Astrocyte (in vitro differentiated cells and primary cell): ENCODE measurements around the gene EDC3. TPM values are rescaled to one million over a fixed set of nuclear protein-coding genes. Genes with fewer than 3 reads are reported as not detected.
A peak's percentile ranks its signal among the peaks of the same experiment; 100 is the strongest.

ENCODE experiments used
- DNase-seq: peaks from one replicate; pipeline ENCODE4 v3.0.0-alpha.2; 2010; ENCODE audit warnings: low read depth
- FAIRE-seq: peaks from 2 replicates; lab custom pipeline; 2011; peaks lifted over from hg19 to GRCh38; lab: Jason Lieb, UNC
- H2AFZ ChIP-seq: 2 replicates; pipeline ENCODE4 v1.6.0; 2012; ENCODE audit warnings: low read depth, low read length, inconsistent platforms
- H3K27ac ChIP-seq: 2 replicates; pipeline ENCODE4 v1.5.1; 2011; ENCODE audit warnings: low read depth, low read length, inconsistent platforms
- H3K27me3 ChIP-seq: 2 replicates; pipeline ENCODE4 v1.6.0; 2011; ENCODE audit warnings: low read length, inconsistent platforms; ENCODE audit not compliant: insufficient read depth
- H3K36me3 ChIP-seq: 2 replicates; pipeline ENCODE4 v1.5.1; 2011; ENCODE audit warnings: low read length, inconsistent platforms; ENCODE audit not compliant: insufficient read depth
- H3K4me1 ChIP-seq: 2 replicates; pipeline ENCODE4 v1.5.1; 2011; ENCODE audit warnings: low read length, inconsistent platforms; ENCODE audit not compliant: insufficient read depth
- H3K4me2 ChIP-seq: 2 replicates; pipeline ENCODE4 v1.6.0; 2012; ENCODE audit warnings: low read length, inconsistent platforms
- H3K4me3 ChIP-seq: 2 replicates; pipeline ENCODE4 v1.5.1; 2011; ENCODE audit warnings: low read depth, mild to moderate bottlenecking, low read length, inconsistent platforms; ENCODE audit not compliant: insufficient read depth
- H3K79me2 ChIP-seq: 2 replicates; pipeline ENCODE4 v1.6.0; 2012; ENCODE audit warnings: mild to moderate bottlenecking, low read length, inconsistent platforms; ENCODE audit not compliant: insufficient read depth
- H3K9ac ChIP-seq: 2 replicates; pipeline ENCODE4 v1.6.0; 2012; ENCODE audit warnings: mild to moderate bottlenecking, low read length, inconsistent platforms
- H3K9me3 ChIP-seq: 2 replicates; pipeline ENCODE4 v1.5.1; 2012; ENCODE audit warnings: low read depth, mild to moderate bottlenecking, low read length, inconsistent platforms; ENCODE audit not compliant: insufficient read depth
- H4K20me1 ChIP-seq: 2 replicates; pipeline ENCODE4 v1.6.0; 2012; ENCODE audit warnings: low read length, inconsistent platforms; ENCODE audit not compliant: insufficient read depth
- H3K27ac Mint-ChIP-seq: one replicate; pipeline ENCODE4 v1.8.0; 2021; ENCODE audit warnings: mild to moderate bottlenecking, mixed read lengths; ENCODE audit not compliant: unreplicated experiment
- H3K27me3 Mint-ChIP-seq: one replicate; pipeline ENCODE4 v1.8.0; 2021; ENCODE audit warnings: low read depth, mixed read lengths; ENCODE audit not compliant: unreplicated experiment
- H3K36me3 Mint-ChIP-seq: one replicate; pipeline ENCODE4 v1.8.0; 2021; ENCODE audit warnings: low read depth, mixed read lengths; ENCODE audit not compliant: unreplicated experiment
- H3K4me1 Mint-ChIP-seq: one replicate; pipeline ENCODE4 v1.8.0; 2021; ENCODE audit warnings: low read depth, mixed read lengths; ENCODE audit not compliant: unreplicated experiment
- H3K4me3 Mint-ChIP-seq: one replicate; pipeline ENCODE4 v1.8.0; 2021; ENCODE audit warnings: mild to moderate bottlenecking, moderate library complexity, mixed read lengths; ENCODE audit not compliant: unreplicated experiment
- H3K9me3 Mint-ChIP-seq: one replicate; pipeline ENCODE4 v1.8.0; 2021; ENCODE audit warnings: mild to moderate bottlenecking, mixed read lengths; ENCODE audit not compliant: unreplicated experiment
- CTCF ChIP-seq: IDR thresholded peaks from 2 replicates; pipeline ENCODE4 v1.5.1; 2011; ENCODE audit warnings: low read depth, mild to moderate bottlenecking, inconsistent platforms, low read length, moderate library complexity; ENCODE audit not compliant: insufficient read depth
- EZH2 ChIP-seq: IDR thresholded peaks from 2 replicates; pipeline ENCODE4 v1.6.1; 2012; ENCODE audit warnings: mild to moderate bottlenecking, low read length, inconsistent platforms; ENCODE audit not compliant: insufficient read depth
- total RNA-seq: library from RNA; stranded (reverse); gene quantifications from 2 replicates; pipeline ENCODE4 v1.2.1, GENCODE V29; 2021

Gene EDC3
- total RNA-seq, 1 donor from 2014 or later: 47.6 TPM

GRCh38 chr15:74592222-74592621 is 103.6 kb downstream of the EDC3 start:
- Histone ChIP-seq H2AFZ (no peak overlapping the region), H4K20me1 (no peaks in the 10 kb centered on the region), H3K27ac (no peak overlapping the region), H3K4me3 (no peak overlapping the region), H3K9ac (no peak overlapping the region), H3K9me3 (no peaks in the 10 kb centered on the region), H3K79me2 (no peaks in the 10 kb centered on the region), H3K27me3 (no peaks in the 10 kb centered on the region), H3K4me2 (no peak overlapping the region), H3K36me3 (peaks cover 7% of the 10 kb centered on the region), H3K4me1 (peaks cover 8% of the 10 kb centered on the region)
- FAIRE-seq (no peak), DNase-seq (no peak)
- TF ChIP-seq EZH2 (no peak), CTCF (no peak)
- H3K36me3 Mint-ChIP-seq: peaks cover 25% of the 10 kb centered on the region
- no peaks in the 10 kb centered on the region for H3K9me3 Mint-ChIP-seq
- H3K4me3 Mint-ChIP-seq: peak overlapping the region; percentile 34
- no peak overlapping the region for H3K27ac Mint-ChIP-seq
- H3K4me1 Mint-ChIP-seq: peaks cover 7% of the 10 kb centered on the region
- peaks cover 2% of the 10 kb centered on the region for H3K27me3 Mint-ChIP-seq

DNA sequence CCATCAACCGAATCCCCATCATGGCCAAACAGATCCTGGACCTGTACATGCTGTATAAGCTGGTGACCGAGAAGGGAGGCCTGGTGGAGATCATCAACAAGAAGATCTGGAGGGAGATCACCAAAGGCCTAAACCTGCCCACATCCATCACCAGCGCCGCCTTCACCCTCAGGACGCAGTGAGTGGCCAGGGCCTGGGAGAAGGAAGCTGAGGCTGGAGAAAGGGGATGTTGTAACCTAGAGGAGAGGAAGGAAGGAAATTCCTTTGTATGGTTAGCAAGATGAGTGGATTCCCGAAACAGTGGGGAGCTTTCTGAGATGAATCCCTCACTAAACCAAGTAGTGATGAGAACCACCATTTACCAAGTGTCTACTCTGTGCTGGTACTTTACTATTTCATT is 106.0 kb downstream of the EDC3 start:
- peaks cover 8% of the 10 kb centered on the region for H3K4me1 ChIP-seq
- Mint-ChIP-seq H3K4me1 (peaks cover 7% of the 10 kb centered on the region), H3K27ac (no peak overlapping the region), H3K36me3 (peaks cover 30% of the 10 kb centered on the region), H3K4me3 (no peak overlapping the region), H3K27me3 (peaks cover 3% of the 10 kb centered on the region), H3K9me3 (no peaks in the 10 kb centered on the region)
- TF ChIP-seq EZH2 (no peak), CTCF (no peak)
- H3K4me2 ChIP-seq: no peak overlapping the region
- no peaks in the 10 kb centered on the region for H3K9me3 ChIP-seq
- no peaks in the 10 kb centered on the region for H4K20me1 ChIP-seq
- DNase-seq: no peak
- no peak overlapping the region for H3K27ac ChIP-seq
- H3K9ac ChIP-seq: no peak overlapping the region
- H3K4me3 ChIP-seq: no peak overlapping the region
- no peaks in the 10 kb centered on the region for H3K79me2 ChIP-seq
- no peak overlapping the region for H2AFZ ChIP-seq
- no peak for FAIRE-seq
- peaks cover 7% of the 10 kb centered on the region for H3K36me3 ChIP-seq
- no peaks in the 10 kb centered on the region for H3K27me3 ChIP-seq

DNA sequence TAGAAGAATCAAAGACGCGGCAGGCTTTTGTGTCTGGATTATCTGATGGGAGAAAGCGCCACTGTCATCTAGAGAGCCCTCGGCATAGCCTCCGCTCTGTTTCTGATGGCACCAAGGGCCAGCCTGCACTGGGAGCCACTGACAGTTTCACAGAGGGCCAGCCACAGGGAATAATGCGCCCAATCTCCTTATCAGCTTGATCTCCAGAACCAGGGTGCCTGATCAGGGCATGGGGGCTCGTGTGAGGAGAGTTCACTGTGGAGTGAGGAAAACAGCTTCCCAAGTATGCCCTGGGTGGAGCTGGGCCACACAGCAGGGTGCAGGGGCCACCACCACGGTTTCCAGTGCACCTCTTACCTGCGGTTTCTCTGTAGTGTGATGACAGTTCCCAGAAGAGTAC is 110.0 kb downstream of the EDC3 start:
- H3K27ac Mint-ChIP-seq: no peak overlapping the region
- Histone ChIP-seq H3K4me1 (peaks cover 8% of the 10 kb centered on the region), H2AFZ (no peak overlapping the region), H3K9ac (no peak overlapping the region), H4K20me1 (no peaks in the 10 kb centered on the region), H3K4me3 (no peak overlapping the region), H3K79me2 (no peaks in the 10 kb centered on the region), H3K9me3 (no peaks in the 10 kb centered on the region), H3K27me3 (no peaks in the 10 kb centered on the region), H3K27ac (no peak overlapping the region), H3K36me3 (no peaks in the 10 kb centered on the region), H3K4me2 (no peak overlapping the region)
- peaks cover 3% of the 10 kb centered on the region for H3K27me3 Mint-ChIP-seq
- peaks cover 15% of the 10 kb centered on the region for H3K4me1 Mint-ChIP-seq
- FAIRE-seq (no peak), DNase-seq (no peak)
- no peak overlapping the region for H3K4me3 Mint-ChIP-seq
- peaks cover 22% of the 10 kb centered on the region for H3K36me3 Mint-ChIP-seq
- TF ChIP-seq CTCF: no peak
- no peak for TF ChIP-seq EZH2
- no peaks in the 10 kb centered on the region for H3K9me3 Mint-ChIP-seq
